ENCODE measurements around the gene ZNF606. TPM values are rescaled to one million over a fixed set of nuclear protein-coding genes. Genes with fewer than 3 reads are reported as not detected.

Gene ZNF606
- total RNA-seq, 1 donor from 2014 or later: 22.0 TPM

- Mint-ChIP-seq H3K4me1 (ENCODE audit: unreplicated experiment) (peaks cover 11% of the 10 kb centered on the region), H3K36me3 (ENCODE audit: unreplicated experiment) (peaks cover 61% of the 10 kb centered on the region), H3K27ac (ENCODE audit: unreplicated experiment) (peak within 1 kb of the TSS; percentile 83), H3K4me3 (ENCODE audit: unreplicated experiment) (peak within 1 kb of the TSS; percentile 98), H3K9me3 (ENCODE audit: unreplicated experiment) (peaks cover 39% of the 10 kb centered on the region), H3K27me3 (ENCODE audit: unreplicated experiment) (no peaks in the 10 kb centered on the region)
- TF ChIP-seq CTCF (IDR thresholded peaks at IDR 0.05): no peak
- peak; percentile 85 for DNase-seq (ENCODE audit: extremely low spot score, unreplicated experiment)
Observed at GRCh38 chr19:57934820-57935665, 67.6 kb downstream of the ZNF606 start, which contains the start of gene ZNF418. Gene ZNF418, minus strand, starts transcription at chr19:57935402. Its CDS starts 1,580 bp downstream, at chr19:57933822.

DNA sequence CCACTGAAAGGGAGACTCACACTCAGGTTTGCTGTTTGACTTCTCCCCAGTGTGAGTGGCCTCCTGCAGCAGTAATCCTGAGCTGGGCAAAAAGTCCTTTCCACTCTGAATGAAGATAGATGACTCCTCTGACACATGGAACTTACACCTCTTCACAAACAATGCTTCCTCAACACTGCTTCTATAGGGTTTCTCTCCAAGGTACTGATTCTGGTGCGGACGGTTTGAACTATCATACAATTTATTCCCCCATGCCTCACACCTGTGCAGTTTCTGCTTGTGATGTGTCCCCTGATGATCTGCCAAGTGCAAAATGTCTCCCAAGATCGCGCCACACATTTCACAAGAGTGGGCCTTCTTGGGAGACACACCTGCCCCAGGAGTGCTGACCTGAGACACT lies 75.0 kb downstream of the ZNF606 start:
- no peak for DNase-seq (ENCODE audit: extremely low spot score, unreplicated experiment)
- no peak overlapping the region for H3K4me3 Mint-ChIP-seq (ENCODE audit: unreplicated experiment)
- peaks cover 41% of the 10 kb centered on the region for H3K9me3 Mint-ChIP-seq (ENCODE audit: unreplicated experiment)
- H3K36me3 Mint-ChIP-seq (ENCODE audit: unreplicated experiment): peaks cover 69% of the 10 kb centered on the region
- H3K4me1 Mint-ChIP-seq (ENCODE audit: unreplicated experiment): no peaks in the 10 kb centered on the region
- H3K27ac Mint-ChIP-seq (ENCODE audit: unreplicated experiment): no peak overlapping the region
- no peak for TF ChIP-seq CTCF (IDR thresholded peaks at IDR 0.05)
- no peaks in the 10 kb centered on the region for H3K27me3 Mint-ChIP-seq (ENCODE audit: unreplicated experiment)

Other genes starting within 250 kb of the ZNF606 start
- 18.8 TPM in 2 replicates for gene ZNF586, start 233.1 kb downstream of the ZNF606 start, total RNA-seq
- gene ZNF552, start 187.9 kb downstream of the ZNF606 start, total RNA-seq: 5.2 and 9.0 TPM in 2 replicates
- gene ZNF587B, start 172.5 kb downstream of the ZNF606 start, total RNA-seq: 14.4 and 16.5 TPM in 2 replicates
- gene ZNF587, start 153.0 kb downstream of the ZNF606 start, total RNA-seq: 33.5 and 34.2 TPM in 2 replicates
- 17.2 and 18.0 TPM in 2 replicates for gene ZNF814, start 113.8 kb downstream of the ZNF606 start, total RNA-seq
- 16.9 and 21.0 TPM in 2 replicates for gene ZNF417, start 86.2 kb downstream of the ZNF606 start, total RNA-seq
- 12.0 and 12.3 TPM in 2 replicates for gene ZNF418, start 67.4 kb downstream of the ZNF606 start, total RNA-seq
- gene ZNF256, start 55.1 kb downstream of the ZNF606 start, total RNA-seq: 6.0 and 6.3 TPM in 2 replicates
- 1.4 and 1.8 TPM in 2 replicates for gene C19orf18, start 28.3 kb downstream of the ZNF606 start, total RNA-seq
- gene ZSCAN1, start 31.2 kb upstream of the ZNF606 start, total RNA-seq: 0.57 TPM in 1 of 2 replicates, not detected in the other
- gene ZNF135, start 56.5 kb upstream of the ZNF606 start, total RNA-seq: 5.5 and 5.9 TPM in 2 replicates
- gene ZSCAN18, start 95.4 kb upstream of the ZNF606 start, total RNA-seq: 47.2 and 50.7 TPM in 2 replicates
- gene ZNF329, start 148.0 kb upstream of the ZNF606 start, total RNA-seq: 10.0 and 10.3 TPM in 2 replicates
- 14.6 and 17.2 TPM in 2 replicates for gene ZNF274, start 180.2 kb upstream of the ZNF606 start, total RNA-seq
- 25.2 and 25.7 TPM in 2 replicates for gene ZNF544, start 226.1 kb upstream of the ZNF606 start, total RNA-seq

Measured in osteocyte (in vitro differentiated cells).